ENCODE results near the gene SLC25A38.
"Not testable (repeated sequence)": the region's sequence is repeated elsewhere in the genome, so short reads cannot be mapped to it uniquely, and the experiment has no call there.

SLC25A38 gene

GRCh38 chr3:39383045-39383880 is at the start of gene SLC25A38:
Gene SLC25A38 (plus strand): TSS chr3:39383370. CDS start chr3:39383725, 355 bp downstream.
- no peak for DNase-seq

GRCh38 chr3:39333607-39334006 is 49.6 kb upstream of the SLC25A38 start:
- no peak for DNase-seq

GRCh38 chr3:39334205-39334604 is 49.0 kb upstream of the SLC25A38 start:
- DNase-seq, result no peak

GRCh38 chr3:39338201-39338600 is 45.0 kb upstream of the SLC25A38 start:
- DNase-seq, result no peak

DNA sequence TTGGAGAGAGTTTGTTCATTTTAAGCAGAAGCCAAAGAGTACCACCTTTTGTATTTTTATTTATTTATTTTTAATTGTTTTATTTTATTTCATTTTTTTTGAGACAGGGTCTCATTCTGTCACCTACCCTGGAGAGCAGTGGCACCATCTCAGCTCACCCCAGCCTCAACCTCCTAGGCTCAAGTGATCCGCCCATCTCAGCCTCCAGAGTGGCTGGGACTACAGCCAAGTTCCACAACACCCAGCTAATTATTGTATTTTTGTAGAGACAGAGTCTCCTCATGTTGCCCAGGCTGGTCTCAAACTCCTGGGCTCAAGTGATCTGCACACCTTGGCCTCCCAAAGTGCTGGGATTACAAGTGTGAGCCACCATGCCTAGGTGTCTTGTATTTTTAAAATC is 44.1 kb upstream of the SLC25A38 start:
- DNase-seq, result no peak

GRCh38 chr3:39343076-39343717 is 40.0 kb upstream of the SLC25A38 start:
- no peak for DNase-seq

DNA sequence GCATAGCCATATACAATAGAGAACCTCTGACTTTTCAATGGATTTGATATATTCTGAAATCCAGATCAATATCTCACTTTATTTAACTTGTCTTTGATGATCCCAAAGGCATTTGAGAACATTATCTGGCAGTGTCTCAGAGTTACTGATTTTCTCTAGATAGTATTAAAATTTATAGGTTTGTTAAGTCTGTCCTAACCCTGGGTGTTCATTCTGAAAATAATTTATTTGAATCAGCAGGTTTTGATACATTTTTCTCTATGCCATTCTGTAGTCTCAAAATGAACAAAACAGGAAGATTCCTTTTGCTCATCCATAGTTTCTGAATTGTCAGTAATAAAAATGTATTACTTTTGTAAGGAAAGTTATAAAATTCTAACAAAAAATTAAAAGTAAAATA is 39.4 kb upstream of the SLC25A38 start:
- no peak for DNase-seq

GRCh38 chr3:39344746-39345344 is 38.3 kb upstream of the SLC25A38 start:
- no peak for DNase-seq

- no peak for DNase-seq
Measured at GRCh38 chr3:39346785-39347585, 36.2 kb upstream of the SLC25A38 start.

GRCh38 chr3:39347586-39347876 is 35.6 kb upstream of the SLC25A38 start:
- no peak for DNase-seq

DNA sequence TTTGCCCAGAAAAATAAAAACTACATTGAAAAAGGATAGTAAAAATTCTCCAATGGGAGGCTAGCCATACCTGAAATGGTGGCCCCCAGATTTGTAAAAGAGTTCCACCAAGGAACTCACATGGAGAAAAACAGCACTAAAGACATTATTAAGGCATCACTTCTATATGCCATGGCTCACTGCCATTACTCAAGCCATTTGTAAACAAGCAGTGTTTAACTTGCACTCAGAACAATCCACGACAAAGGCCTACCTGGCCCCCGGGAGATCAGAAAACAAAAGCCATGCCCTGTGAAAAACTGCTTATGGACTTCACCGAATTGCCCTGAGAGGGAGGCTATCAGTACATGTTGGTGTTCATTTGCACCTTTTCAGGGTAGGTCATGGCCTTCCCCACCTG is 34.1 kb upstream of the SLC25A38 start:
- DNase-seq, result no peak

- DNase-seq, result no peak
Measured at GRCh38 chr3:39350714-39351113, 32.5 kb upstream of the SLC25A38 start.

DNA sequence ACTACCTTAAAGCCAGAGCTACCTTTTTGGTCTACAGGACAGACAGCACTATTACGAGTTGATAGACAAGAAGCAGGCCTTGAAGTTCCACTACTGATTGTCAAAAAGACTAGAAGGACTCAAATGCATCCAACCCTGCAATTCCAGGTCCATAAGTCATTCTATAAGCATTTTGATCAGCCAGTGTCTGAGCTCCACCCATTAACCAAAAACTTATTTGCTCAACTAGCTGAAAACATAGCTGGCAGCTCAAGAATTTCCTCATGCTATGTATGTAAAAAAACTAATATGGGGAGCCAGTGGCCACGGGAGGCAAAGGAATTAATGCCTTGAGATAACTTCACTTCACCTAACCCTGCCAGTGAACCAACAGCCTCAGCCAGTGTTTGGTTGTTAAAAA is 32.0 kb upstream of the SLC25A38 start:
- DNase-seq, result not testable (repeated sequence)

DNA sequence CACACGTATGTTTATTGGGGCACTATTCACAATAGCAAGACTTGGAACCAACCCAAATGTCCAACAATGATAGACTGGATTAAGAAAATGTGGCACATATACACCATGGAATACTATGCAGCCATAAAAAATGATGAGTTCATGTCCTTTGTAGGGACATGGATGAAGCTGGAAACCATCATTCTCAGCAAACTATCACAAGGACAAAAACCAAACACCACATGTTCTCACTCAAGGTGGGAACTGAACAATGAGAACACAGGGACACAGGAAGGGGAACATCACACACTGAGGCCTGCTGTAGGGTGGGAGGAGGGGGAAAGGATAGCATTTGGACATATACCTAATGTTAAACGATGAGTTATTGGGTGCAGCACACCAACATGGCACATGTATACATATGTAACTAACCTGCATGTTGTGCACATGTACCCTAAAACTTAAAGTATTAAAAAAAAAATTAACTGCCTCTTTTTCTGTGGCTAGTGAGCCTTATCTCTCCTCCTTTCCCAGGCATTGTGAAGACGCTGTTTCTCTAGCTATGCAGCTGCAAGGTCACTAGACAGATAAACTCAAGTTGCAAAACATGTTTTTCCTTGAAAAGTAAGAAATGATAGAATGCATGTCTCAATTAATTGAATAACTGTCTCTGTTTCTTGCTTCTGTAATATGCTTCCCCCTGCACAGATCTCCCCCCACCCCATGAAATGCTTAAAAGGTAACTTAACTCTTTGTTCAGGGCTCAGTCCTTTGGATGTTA is 29.8 kb upstream of the SLC25A38 start:
- DNase-seq, result not testable (repeated sequence)

GRCh38 chr3:39358333-39358732 is 24.8 kb upstream of the SLC25A38 start:
- no peak for DNase-seq

DNA sequence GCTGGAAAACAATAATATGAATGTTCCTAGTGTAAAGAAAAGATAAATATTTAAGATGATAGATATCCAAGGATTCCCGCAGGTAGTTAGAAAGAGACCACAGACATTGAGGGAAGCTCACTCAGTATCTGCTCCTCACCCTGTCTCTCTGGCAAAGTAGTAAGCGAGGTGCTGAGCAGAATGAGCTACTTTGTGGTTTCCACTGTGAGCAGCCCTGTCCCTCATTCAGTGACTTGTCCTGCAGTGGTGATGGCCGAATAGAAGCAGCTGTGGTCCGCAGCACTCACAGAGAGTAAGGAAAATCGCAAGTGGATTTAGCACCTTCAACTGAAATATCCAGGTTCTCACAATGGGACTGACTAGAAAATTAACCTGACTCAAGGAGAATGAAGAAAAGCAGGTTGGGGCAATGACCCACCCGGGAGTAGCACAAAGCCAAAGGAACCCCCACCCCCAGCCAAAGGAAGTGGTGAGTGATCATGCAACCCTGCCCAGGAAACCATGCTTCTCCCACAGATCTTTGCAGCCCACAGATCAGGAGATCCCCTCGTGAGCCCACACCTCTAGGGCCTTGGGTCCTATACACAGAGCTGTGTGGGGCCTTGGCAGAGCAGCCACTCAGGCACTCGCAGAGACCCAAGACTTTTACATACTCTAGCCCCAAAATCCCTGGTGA is 21.8 kb upstream of the SLC25A38 start:
- no peak for DNase-seq

DNA sequence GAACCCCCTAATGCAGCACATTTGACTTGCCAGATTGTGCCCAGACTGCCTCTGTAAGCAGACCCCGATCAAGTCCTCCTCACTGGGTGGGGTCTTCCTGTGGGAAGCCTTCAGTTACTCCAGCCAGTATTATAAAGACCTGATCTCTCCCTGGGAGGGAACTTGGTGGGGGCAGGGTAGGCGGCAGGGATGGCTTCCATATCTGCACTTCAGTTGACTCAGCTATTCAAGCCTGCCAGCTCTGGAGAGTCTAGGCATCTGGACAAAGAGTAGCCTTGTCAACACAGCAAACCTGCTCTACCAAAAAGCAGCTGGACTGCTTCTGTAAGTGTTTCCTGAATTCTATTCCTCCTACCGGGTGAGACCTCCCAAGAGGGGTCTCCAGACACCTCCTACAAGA is 21.0 kb upstream of the SLC25A38 start:
- no peak for DNase-seq

DNA sequence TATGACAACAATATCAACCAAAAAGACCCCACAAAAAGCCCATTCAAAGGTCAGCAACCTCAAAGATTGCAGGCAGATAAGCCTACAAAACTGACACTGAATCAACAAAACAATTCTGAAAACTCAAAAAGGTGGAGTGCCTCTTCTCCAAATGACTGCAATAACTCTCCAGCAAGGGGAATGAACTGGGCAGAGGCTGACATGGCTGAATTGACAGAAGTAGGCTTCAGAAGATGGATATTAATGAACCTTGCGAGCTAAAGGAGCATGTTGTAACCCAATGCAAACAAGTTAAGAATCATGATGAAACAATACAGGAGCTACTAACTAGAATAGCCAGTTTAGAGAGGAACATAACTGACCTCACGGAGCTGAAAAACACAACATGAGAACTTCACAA is 20.4 kb upstream of the SLC25A38 start:
- DNase-seq, result no peak

DNA sequence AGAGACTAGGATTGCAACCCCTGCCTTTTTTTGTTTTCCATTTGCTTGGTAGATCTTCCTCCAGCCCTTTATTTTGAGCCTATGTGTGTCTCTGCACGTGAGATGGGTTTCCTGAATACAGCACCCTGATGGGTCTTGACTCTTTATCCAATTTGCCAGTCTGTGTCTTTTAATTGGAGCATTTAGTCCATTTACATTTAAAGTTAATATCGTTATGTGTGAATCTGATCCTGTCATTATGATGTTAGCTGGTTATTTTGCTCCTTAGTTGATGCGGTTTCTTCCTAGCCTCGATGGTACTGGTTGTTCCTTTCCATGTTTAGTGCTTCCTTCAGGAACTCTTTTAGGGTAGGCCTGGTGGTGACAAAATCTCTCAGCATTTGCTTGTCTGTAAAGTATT is 12.7 kb upstream of the SLC25A38 start:
- DNase-seq, result not testable (repeated sequence)

DNA sequence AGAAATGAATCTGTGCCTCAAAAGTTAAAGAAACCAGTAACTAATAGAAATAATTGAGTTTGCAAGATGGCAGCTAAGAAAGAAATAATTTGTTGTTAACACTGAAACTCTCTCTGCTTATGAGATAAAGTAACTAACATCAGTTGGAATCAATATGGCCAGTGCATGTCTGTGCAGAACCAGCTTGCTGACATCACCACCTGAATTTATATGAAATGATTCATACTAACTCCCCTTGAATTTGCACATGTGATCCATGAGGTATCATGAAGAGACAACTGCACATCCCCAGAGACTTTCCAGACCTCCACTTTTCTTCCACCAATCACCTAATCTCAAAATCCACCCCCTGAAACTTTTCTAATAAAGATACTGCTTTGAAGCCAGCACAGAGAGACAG is 10.3 kb upstream of the SLC25A38 start:
- no peak for DNase-seq

GRCh38 chr3:39376959-39377634 is 6.1 kb upstream of the SLC25A38 start:
- DNase-seq, result no peak
